PFSK-1 (cell line): Measurements from ENCODE around the gene SYT4.

Source experiments
- FOXP2 ChIP-seq: optimal IDR thresholded peaks from 2 replicates; pipeline ENCODE3; 2011; ENCODE audit warnings: borderline replicate concordance, control low read depth, inconsistent platforms; ENCODE audit not compliant: insufficient read depth; ENCODE audit errors: extremely low read length, extremely low read depth
- POLR2AphosphoS5 ChIP-seq: IDR thresholded peaks from 2 replicates; pipeline ENCODE4 v1.6.1; 2012; ENCODE audit warnings: low read depth, mild to moderate bottlenecking, control low read depth, low read length, moderate library complexity
- REST ChIP-seq, 2 experiments: IDR thresholded peaks; 2 replicates each; pipeline versions ENCODE4 v1.6.1 to v1.8.0; 2011 to 2012; ENCODE audit warnings: low read depth in 2 of 2, low read length in 2 of 2, control low read depth in 1 of 2, inconsistent platforms in 1 of 2, mild to moderate bottlenecking in 1 of 2, moderate library complexity in 1 of 2; ENCODE audit not compliant: insufficient read depth in 1 of 2
- SIN3A ChIP-seq: IDR thresholded peaks from 2 replicates; pipeline ENCODE4 v1.6.1; 2012; ENCODE audit warnings: mild to moderate bottlenecking, low read length, moderate library complexity, borderline replicate concordance; ENCODE audit not compliant: insufficient read depth
- TAF1 ChIP-seq: IDR thresholded peaks from 2 replicates; pipeline ENCODE4 v1.6.1; 2012; ENCODE audit warnings: low read length, control low read depth, borderline replicate concordance; ENCODE audit not compliant: insufficient read depth

The SYT4 gene

GRCh38 chr18:43275546-43275945 is 1.7 kb downstream of the SYT4 start:
- TF ChIP-seq REST (IDR thresholded peaks at IDR 0.05; ENCODE audit: insufficient read depth in 1 of 2, low read depth in 2 of 2, low read length in 2 of 2) (no peak), TAF1 (no peak), POLR2AphosphoS5 (no peak)

GRCh38 chr18:43274526-43274925 is 2.8 kb downstream of the SYT4 start:
- no peak for TF ChIP-seq FOXP2
- TF ChIP-seq POLR2AphosphoS5 = no peak
- TF ChIP-seq SIN3A = no peak
- TF ChIP-seq REST (IDR thresholded peaks at IDR 0.05; ENCODE audit: insufficient read depth in 1 of 2, low read depth in 2 of 2, low read length in 2 of 2) = no peak
- TF ChIP-seq TAF1 = no peak

GRCh38 chr18:43271593-43272432 is 5.5 kb downstream of the SYT4 start:
- TF ChIP-seq POLR2AphosphoS5 (no peak), TAF1 (no peak), FOXP2 (no peak), REST (IDR thresholded peaks at IDR 0.05; ENCODE audit: insufficient read depth in 1 of 2, low read depth in 2 of 2, low read length in 2 of 2) (no peak), SIN3A (no peak)

GRCh38 chr18:43267818-43268217 is 9.5 kb downstream of the SYT4 start:
- no peak for TF ChIP-seq SIN3A
- no peak for TF ChIP-seq TAF1
- no peak for TF ChIP-seq REST (IDR thresholded peaks at IDR 0.05; ENCODE audit: insufficient read depth in 1 of 2, low read depth in 2 of 2, low read length in 2 of 2)
- TF ChIP-seq POLR2AphosphoS5 = no peak
- no peak for TF ChIP-seq FOXP2
